ENCODE measurements around the gene DAGLB.
"Not testable (repeated sequence)": the region's sequence is repeated elsewhere in the genome, so short reads cannot be mapped to it uniquely, and the experiment has no call there.

- not testable (repeated sequence) for TF ChIP-seq USF2 (IDR thresholded peaks at IDR 0.05; ENCODE audit: low read depth, low read length); POLR2A (IDR thresholded peaks at IDR 0.05; ENCODE audit: low read depth, low read length); MXI1 (IDR thresholded peaks at IDR 0.05; ENCODE audit: borderline replicate concordance, low read depth, low read length); RAD21 (IDR thresholded peaks at IDR 0.05; ENCODE audit: low read length); NFE2L2 (IDR thresholded peaks at IDR 0.05; ENCODE audit: low read depth, low read length); CEBPB (IDR thresholded peaks at IDR 0.05; ENCODE audit: low read depth, low read length)
- TF ChIP-seq, protein P1, sequence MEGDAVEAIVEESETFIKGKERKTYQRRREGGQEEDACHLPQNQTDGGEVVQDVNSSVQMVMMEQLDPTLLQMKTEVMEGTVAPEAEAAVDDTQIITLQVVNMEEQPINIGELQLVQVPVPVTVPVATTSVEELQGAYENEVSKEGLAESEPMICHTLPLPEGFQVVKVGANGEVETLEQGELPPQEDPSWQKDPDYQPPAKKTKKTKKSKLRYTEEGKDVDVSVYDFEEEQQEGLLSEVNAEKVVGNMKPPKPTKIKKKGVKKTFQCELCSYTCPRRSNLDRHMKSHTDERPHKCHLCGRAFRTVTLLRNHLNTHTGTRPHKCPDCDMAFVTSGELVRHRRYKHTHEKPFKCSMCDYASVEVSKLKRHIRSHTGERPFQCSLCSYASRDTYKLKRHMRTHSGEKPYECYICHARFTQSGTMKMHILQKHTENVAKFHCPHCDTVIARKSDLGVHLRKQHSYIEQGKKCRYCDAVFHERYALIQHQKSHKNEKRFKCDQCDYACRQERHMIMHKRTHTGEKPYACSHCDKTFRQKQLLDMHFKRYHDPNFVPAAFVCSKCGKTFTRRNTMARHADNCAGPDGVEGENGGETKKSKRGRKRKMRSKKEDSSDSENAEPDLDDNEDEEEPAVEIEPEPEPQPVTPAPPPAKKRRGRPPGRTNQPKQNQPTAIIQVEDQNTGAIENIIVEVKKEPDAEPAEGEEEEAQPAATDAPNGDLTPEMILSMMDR (conservative IDR thresholded peaks at IDR 0.05; ENCODE audit: low read depth, low read length) = not testable (repeated sequence)
- TF ChIP-seq, protein P2, sequence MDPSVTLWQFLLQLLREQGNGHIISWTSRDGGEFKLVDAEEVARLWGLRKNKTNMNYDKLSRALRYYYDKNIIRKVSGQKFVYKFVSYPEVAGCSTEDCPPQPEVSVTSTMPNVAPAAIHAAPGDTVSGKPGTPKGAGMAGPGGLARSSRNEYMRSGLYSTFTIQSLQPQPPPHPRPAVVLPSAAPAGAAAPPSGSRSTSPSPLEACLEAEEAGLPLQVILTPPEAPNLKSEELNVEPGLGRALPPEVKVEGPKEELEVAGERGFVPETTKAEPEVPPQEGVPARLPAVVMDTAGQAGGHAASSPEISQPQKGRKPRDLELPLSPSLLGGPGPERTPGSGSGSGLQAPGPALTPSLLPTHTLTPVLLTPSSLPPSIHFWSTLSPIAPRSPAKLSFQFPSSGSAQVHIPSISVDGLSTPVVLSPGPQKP (IDR thresholded peaks at IDR 0.05; ENCODE audit: borderline replicate concordance, low read depth, low read length) = not testable (repeated sequence)
Measured at GRCh38 chr7:6397759-6398495, 49.8 kb downstream of the DAGLB start.

All from IMR-90 (cell line).